OCI-LY1 (cell line): ENCODE results near the gene POLR3GL.
"Not testable (repeated sequence)": the region's sequence is repeated elsewhere in the genome, so short reads cannot be mapped to it uniquely, and the experiment has no call there.

Experiments used
- H2AFZ ChIP-seq: fragments of 200-600 bp; sonication (generic), shearing (Covaris generic); 2 replicates; pipeline ENCODE4 v1.6.0; 2014; ENCODE audit warnings: antibody characterized with exemption, mild to moderate bottlenecking, low read length
- H3F3A ChIP-seq: fragments of 200-600 bp; sonication (generic), shearing (Covaris generic); 2 replicates; pipeline ENCODE4 v1.6.0; 2014; ENCODE audit warnings: mild to moderate bottlenecking, antibody characterized with exemption, low read length, moderate library complexity; ENCODE audit not compliant: insufficient read depth
- H3K27ac ChIP-seq: fragments of 200-600 bp; sonication (generic); 2 replicates; pipeline ENCODE4 v1.5.1; 2014; ENCODE audit warnings: low read length, mixed run types, mild to moderate bottlenecking, low read depth; ENCODE audit not compliant: poor library complexity, severe bottlenecking
- H3K27me3 ChIP-seq: fragments of 200-600 bp; sonication (generic); 2 replicates; pipeline ENCODE4 v1.6.0; 2014; ENCODE audit warnings: antibody characterized with exemption, mild to moderate bottlenecking, low read length, moderate library complexity; ENCODE audit not compliant: insufficient read depth
- H3K36me3 ChIP-seq: fragments of 200-600 bp; sonication (generic); 2 replicates; pipeline ENCODE4 v1.6.1; 2014; ENCODE audit warnings: mild to moderate bottlenecking, antibody characterized with exemption, low read length, moderate library complexity, mixed read lengths; ENCODE audit not compliant: insufficient read depth
- H3K4me1 ChIP-seq: fragments of 200-600 bp; sonication (generic); 2 replicates; pipeline ENCODE4 v1.5.1; 2014; ENCODE audit warnings: mild to moderate bottlenecking, low read length, moderate library complexity; ENCODE audit not compliant: insufficient read depth, severe bottlenecking
- H3K4me2 ChIP-seq: fragments of 200-600 bp; sonication (generic), shearing (Covaris generic); 2 replicates; pipeline ENCODE4 v1.6.1; 2014; ENCODE audit warnings: low read length
- H3K4me3 ChIP-seq: fragments of 200-600 bp; sonication (generic); 2 replicates; pipeline ENCODE4 v1.5.1; 2014; ENCODE audit warnings: low read length, low read depth, mild to moderate bottlenecking, mixed read lengths; ENCODE audit not compliant: poor library complexity, severe bottlenecking
- H3K79me2 ChIP-seq: fragments of 200-600 bp; shearing (Covaris generic); 2 replicates; pipeline ENCODE4 v1.6.1; 2016; ENCODE audit warnings: mixed run types, low read length, mixed read lengths; ENCODE audit not compliant: insufficient read depth
- H3K9ac ChIP-seq: fragments of 200-600 bp; sonication (generic), shearing (Covaris generic); 2 replicates; pipeline ENCODE4 v1.6.1; 2014; ENCODE audit warnings: mild to moderate bottlenecking, low read length, mixed read lengths
- H3K9me2 ChIP-seq: fragments of 200-600 bp; sonication (generic), shearing (Covaris generic); 2 replicates; pipeline ENCODE4 v1.6.1; 2014; ENCODE audit warnings: low read depth, mild to moderate bottlenecking, low read length, mixed read lengths
- H3K9me3 ChIP-seq: fragments of 200-600 bp; shearing (Covaris generic); 2 replicates; pipeline ENCODE4 v1.6.1; 2014; ENCODE audit warnings: low read length, mixed read lengths
- H4K20me1 ChIP-seq: fragments of 200-600 bp; sonication (generic), shearing (Covaris generic); 2 replicates; pipeline ENCODE4 v1.6.0; 2016; ENCODE audit warnings: mild to moderate bottlenecking, low read length; ENCODE audit not compliant: insufficient read depth
- CTCF ChIP-seq: fragments of 200-600 bp; sonication (generic), shearing (Covaris generic); IDR thresholded peaks from 2 replicates; pipeline ENCODE4 v1.5.1; 2017; ENCODE audit warnings: mild to moderate bottlenecking, antibody characterized with exemption, low read length, moderate library complexity, mixed read lengths
- EZH2 ChIP-seq: fragments of 200-600 bp; sonication (generic), shearing (Covaris generic); IDR thresholded peaks from 2 replicates; pipeline ENCODE4 v1.8.0; 2017; ENCODE audit warnings: borderline replicate concordance, mixed run types, mild to moderate bottlenecking, antibody characterized with exemption, low read length, moderate library complexity, mixed read lengths

Gene POLR3GL

GRCh38 chr1:146022403-146023127 lies 58.1 kb downstream of the POLR3GL start:
- no peaks in the 10 kb centered on the region for H3K9me2 ChIP-seq
- no peaks in the 10 kb centered on the region for H4K20me1 ChIP-seq
- TF ChIP-seq CTCF: no peak
- TF ChIP-seq EZH2: no peak
- H2AFZ ChIP-seq: no peak overlapping the region
- H3K36me3 ChIP-seq: no peaks in the 10 kb centered on the region
- H3K4me3 ChIP-seq: no peak overlapping the region
- H3K4me2 ChIP-seq: no peak overlapping the region
- H3K27me3 ChIP-seq: no peaks in the 10 kb centered on the region; the same call in 1 of the 2 replicates
- H3F3A ChIP-seq: no peaks in the 10 kb centered on the region
- H3K9me3 ChIP-seq: no peaks in the 10 kb centered on the region
- no peak overlapping the region for H3K27ac ChIP-seq
- H3K9ac ChIP-seq: no peak overlapping the region
- H3K79me2 ChIP-seq: no peaks in the 10 kb centered on the region
- H3K4me1 ChIP-seq: no peaks in the 10 kb centered on the region

- H3K9ac ChIP-seq, H3K27ac ChIP-seq, H3K9me2 ChIP-seq, H3K27me3 ChIP-seq, H2AFZ ChIP-seq, H3K4me3 ChIP-seq, H4K20me1 ChIP-seq, H3K4me1 ChIP-seq, H3K36me3 ChIP-seq, H3K9me3 ChIP-seq, H3K79me2 ChIP-seq, H3K4me2 ChIP-seq, H3F3A ChIP-seq: not testable (repeated sequence)
Measured at GRCh38 chr1:146025787-146026495, 61.5 kb downstream of the POLR3GL start.

- H3K79me2 ChIP-seq, H3K4me2 ChIP-seq, H3F3A ChIP-seq, H3K4me3 ChIP-seq, H3K9me2 ChIP-seq, H3K36me3 ChIP-seq, H3K27me3 ChIP-seq, H4K20me1 ChIP-seq, H3K9ac ChIP-seq, H3K27ac ChIP-seq, H3K4me1 ChIP-seq, H3K9me3 ChIP-seq, H2AFZ ChIP-seq: not testable (repeated sequence)
Measured at GRCh38 chr1:146026650-146027049, 62.2 kb downstream of the POLR3GL start.
